KOPT-K1 (cell line): ENCODE data around the gene GIT2.
A peak's percentile ranks its signal among the peaks of the same experiment; 100 is the strongest.
"Not testable (repeated sequence)": the region's sequence is repeated elsewhere in the genome, so short reads cannot be mapped to it uniquely, and the experiment has no call there.

Source experiments
- H3K27ac ChIP-seq: fragments of 200-600 bp; sonication (generic); 2 replicates; pipeline ENCODE4 v1.5.1; 2016; ENCODE audit warnings: antibody characterized with exemption, mild to moderate bottlenecking, low read depth, low read length; ENCODE audit not compliant: poor library complexity, severe bottlenecking
- H3K36me3 ChIP-seq: fragments of 200-600 bp; sonication (generic); 2 replicates; pipeline ENCODE4 v1.5.1; 2017; ENCODE audit warnings: antibody characterized with exemption, mild to moderate bottlenecking, low read length, moderate library complexity; ENCODE audit not compliant: insufficient read depth
- H3K9me3 ChIP-seq: fragments of 200-600 bp; sonication (generic); 2 replicates; pipeline ENCODE4 v1.5.1; 2017; ENCODE audit warnings: antibody characterized with exemption, low read length, mild to moderate bottlenecking; ENCODE audit not compliant: insufficient read depth, poor library complexity, severe bottlenecking

GIT2 gene

GRCh38 chr12:110012137-110012536, 16.0 kb upstream of the GIT2 start:
- H3K27ac ChIP-seq, result no peak overlapping the region
- H3K9me3 ChIP-seq, result no peaks in the 10 kb centered on the region
- peaks cover 50% of the 10 kb centered on the region for H3K36me3 ChIP-seq

- Histone ChIP-seq H3K9me3 (no peaks in the 10 kb centered on the region), H3K27ac (no peak overlapping the region), H3K36me3 (peaks cover 39% of the 10 kb centered on the region)
Measured at GRCh38 chr12:110010853-110011723, 14.9 kb upstream of the GIT2 start.

- not testable (repeated sequence) for H3K9me3 ChIP-seq, H3K27ac ChIP-seq
- H3K36me3 ChIP-seq, result peaks cover 23% of the 10 kb centered on the region
Measured at GRCh38 chr12:110008681-110009398, 12.7 kb upstream of the GIT2 start.

- Histone ChIP-seq H3K9me3 (no peaks in the 10 kb centered on the region), H3K27ac (no peak overlapping the region), H3K36me3 (peaks cover 23% of the 10 kb centered on the region)
Measured at GRCh38 chr12:110007881-110008280, 11.7 kb upstream of the GIT2 start.

GRCh38 chr12:110006115-110006514, 9.9 kb upstream of the GIT2 start:
- peaks cover 15% of the 10 kb centered on the region for H3K36me3 ChIP-seq
- H3K9me3 ChIP-seq, result no peaks in the 10 kb centered on the region
- H3K27ac ChIP-seq, result no peak overlapping the region

- Histone ChIP-seq H3K36me3 (peaks cover 15% of the 10 kb centered on the region), H3K27ac (no peak overlapping the region), H3K9me3 (no peaks in the 10 kb centered on the region)
Measured at GRCh38 chr12:110005319-110005973, 9.3 kb upstream of the GIT2 start.

- H3K36me3 ChIP-seq, result peaks cover 15% of the 10 kb centered on the region
- H3K27ac ChIP-seq, result no peak overlapping the region
- H3K9me3 ChIP-seq, result no peaks in the 10 kb centered on the region
Measured at GRCh38 chr12:110004598-110004997, 8.4 kb upstream of the GIT2 start.

GRCh38 chr12:110002676-110003515, 6.7 kb upstream of the GIT2 start:
- H3K27ac ChIP-seq, result no peak overlapping the region
- H3K9me3 ChIP-seq, result no peaks in the 10 kb centered on the region
- H3K36me3 ChIP-seq, result peaks cover 15% of the 10 kb centered on the region

- Histone ChIP-seq H3K27ac (no peak overlapping the region), H3K36me3 (peaks cover 15% of the 10 kb centered on the region), H3K9me3 (no peaks in the 10 kb centered on the region)
Measured at GRCh38 chr12:110001596-110001995, 5.4 kb upstream of the GIT2 start.

GRCh38 chr12:109999983-110000505, 3.9 kb upstream of the GIT2 start:
- Histone ChIP-seq H3K27ac (peak overlapping the region; percentile 83), H3K9me3 (no peaks in the 10 kb centered on the region)

GRCh38 chr12:109999649-109999971, 3.4 kb upstream of the GIT2 start:
- Histone ChIP-seq H3K36me3 (peaks cover 15% of the 10 kb centered on the region), H3K27ac (peak overlapping the region; percentile 83), H3K9me3 (no peaks in the 10 kb centered on the region)

More at GRCh38 chr12:109999983-110000505, 3.9 kb upstream of the GIT2 start:
- H3K36me3 ChIP-seq, result peaks cover 15% of the 10 kb centered on the region

GRCh38 chr12:109998904-109999648, 2.9 kb upstream of the GIT2 start, which contains the start of gene ANKRD13A:
Gene ANKRD13A, plus strand, starts transcription at chr12:109999430. Its CDS starts 259 bp downstream, at chr12:109999689.
- H3K9me3 ChIP-seq, result no peaks in the 10 kb centered on the region
- peak within 1 kb of the TSS; percentile 83 for H3K27ac ChIP-seq
- peaks cover 15% of the 10 kb centered on the region for H3K36me3 ChIP-seq

GRCh38 chr12:109998241-109998903, 2.2 kb upstream of the GIT2 start:
- H3K9me3 ChIP-seq, result no peaks in the 10 kb centered on the region
- peaks cover 12% of the 10 kb centered on the region for H3K36me3 ChIP-seq
- H3K27ac ChIP-seq, result peak overlapping the region; percentile 83
